ENCODE measurements around the gene HELZ. TPM values are rescaled to one million over a fixed set of nuclear protein-coding genes. Genes with fewer than 3 reads are reported as not detected.

Gene HELZ
- total RNA-seq, 1 experiment from 2014 or later: 40.5 TPM

DNA sequence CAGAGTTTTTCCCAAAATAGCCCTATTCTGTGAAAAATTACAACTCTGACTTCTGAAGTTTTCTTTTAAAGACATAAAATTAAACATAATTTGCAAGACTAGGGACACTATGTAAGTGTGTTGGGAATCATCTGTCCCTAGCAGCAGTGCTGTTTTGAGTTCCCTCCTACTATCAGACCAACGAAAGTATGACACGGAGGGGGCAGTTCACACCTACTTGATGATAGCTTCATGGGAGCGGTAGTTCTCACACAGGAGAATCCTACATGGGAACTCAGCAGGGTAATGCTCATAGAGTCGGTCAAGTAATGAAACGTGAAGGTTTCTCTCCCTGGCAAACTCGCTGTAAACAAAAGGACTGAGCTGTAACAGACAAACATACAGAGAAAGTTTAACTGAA is 96.6 kb downstream of the HELZ start:
- Histone ChIP-seq H3K9me2 (ENCODE audit: insufficient read depth) (no peaks in the 10 kb centered on the region), H3K4me2 (ENCODE audit: low read length) (no peak overlapping the region), H3K9ac (ENCODE audit: low read length) (no peak overlapping the region), H4K20me1 (ENCODE audit: insufficient read depth) (no peaks in the 10 kb centered on the region), H3K4me1 (ENCODE audit: control insufficient read depth in 1 of 2, insufficient read depth in 2 of 2, low read length in 2 of 2) (peaks cover 7 to 18% of the 10 kb centered on the region in 2 experiments), H3K9me3 (ENCODE audit: control insufficient read depth in 1 of 2, insufficient read depth in 1 of 2, low read depth in 1 of 2, low read length in 2 of 2) (no peaks in the 10 kb centered on the region), H3K79me2 (ENCODE audit: insufficient read depth, low read length) (no peaks in the 10 kb centered on the region), H3K4me3 (replicated peaks in 1 of 2; ENCODE audit: low read depth in 1 of 2, low read length in 2 of 2) (no peak overlapping the region), H3K27me3 (ENCODE audit: insufficient read depth, low read length) (no peaks in the 10 kb centered on the region), H2AFZ (ENCODE audit: low read depth, low read length, poor library complexity, severe bottlenecking) (no peak overlapping the region), H3K36me3 (ENCODE audit: control insufficient read depth in 1 of 2, insufficient read depth in 2 of 2, low read length in 2 of 2) (peaks cover 5 to 19% of the 10 kb centered on the region in 2 experiments; a peak in 2 of 4 replicates), H3K27ac (ENCODE audit: low read depth, low read length) (no peak overlapping the region)
- BruUV-seq (replicated peaks): no TSS peak
- RAD21 ChIA-PET (ENCODE audit: low non-redundant PET in 1 of 2, low total read pairs in 2 of 2, uncharacterized antibody in 2 of 2, unreplicated experiment in 2 of 2): no interaction called here
- ATAC-seq (no peak), DNase-seq (ENCODE audit: low read depth, low spot score) (no peak)
- CTCF ChIA-PET: interaction anchor here (1.1 to 1.6 kb wide), 3 partner anchors 9 to 16 kb away, joined by 3 to 5 read pairs (median 4); no protein-coding TSS in a partner anchor
- intact Hi-C loops (cut with micrococcal nuclease): no loop called here
- TF ChIP-seq POLR2A (IDR thresholded peaks at IDR 0.05; ENCODE audit: borderline replicate concordance, extremely low read depth, insufficient read depth, insufficient read length): no peak
- TF ChIP-seq JUND (IDR thresholded peaks at IDR 0.05): no peak
- no peak for TF ChIP-seq ZFX (IDR thresholded peaks at IDR 0.05)
- no peak for TF ChIP-seq YY1 (IDR thresholded peaks at IDR 0.05; ENCODE audit: extremely low read depth, insufficient replicate concordance, low read depth, low read length)
- TF ChIP-seq, protein P1, sequence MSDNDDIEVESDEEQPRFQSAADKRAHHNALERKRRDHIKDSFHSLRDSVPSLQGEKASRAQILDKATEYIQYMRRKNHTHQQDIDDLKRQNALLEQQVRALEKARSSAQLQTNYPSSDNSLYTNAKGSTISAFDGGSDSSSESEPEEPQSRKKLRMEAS (IDR thresholded peaks at IDR 0.05): no peak
- no peak for TF ChIP-seq CBX3 (IDR thresholded peaks at IDR 0.05; ENCODE audit: low read depth)
- no peak for TF ChIP-seq SIN3A (IDR thresholded peaks at IDR 0.05; ENCODE audit: low read depth)
- TF ChIP-seq ZNF274 (IDR thresholded peaks at IDR 0.05; ENCODE audit: low read depth, low read length): no peak
- TF ChIP-seq TCF7L2 (IDR thresholded peaks at IDR 0.05; ENCODE audit: borderline replicate concordance, extremely low read depth, insufficient read depth, insufficient read length): no peak
- POLR2A ChIA-PET: no interaction called here

DNA sequence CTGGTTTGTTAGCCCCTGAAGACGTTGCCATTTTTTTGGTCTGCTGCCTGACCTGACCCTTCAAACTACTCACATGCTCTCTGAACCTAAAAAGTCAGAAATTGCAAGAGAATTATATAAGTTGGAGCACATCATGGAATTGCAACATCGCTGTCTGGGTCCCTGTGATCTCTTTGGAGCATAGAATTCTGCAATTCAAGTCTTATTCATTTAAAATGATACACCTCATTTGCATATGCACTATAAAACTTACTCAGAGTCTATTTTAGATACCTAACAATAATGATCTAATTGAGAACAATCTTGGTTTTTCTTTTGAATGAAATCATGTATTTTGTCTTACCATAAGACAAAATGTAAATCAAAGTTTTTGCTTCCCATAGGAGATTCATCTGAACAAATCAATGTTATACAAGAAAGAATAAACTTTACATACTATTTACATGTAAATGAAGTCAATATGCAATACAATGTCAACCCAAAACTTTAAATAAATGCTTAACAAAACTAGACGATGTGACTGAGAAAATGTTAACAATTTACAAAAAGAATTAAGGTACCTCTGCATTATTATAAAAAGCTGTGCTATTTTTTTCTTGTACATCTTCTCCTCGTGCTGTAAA is 99.7 kb downstream of the HELZ start:
- intact Hi-C loops (cut with micrococcal nuclease): no loop called here
- BruUV-seq (replicated peaks): no TSS peak
- Histone ChIP-seq H3K4me2 (ENCODE audit: low read length) (no peak overlapping the region), H4K20me1 (ENCODE audit: insufficient read depth) (no peaks in the 10 kb centered on the region), H3K4me1 (ENCODE audit: control insufficient read depth in 1 of 2, insufficient read depth in 2 of 2, low read length in 2 of 2) (peaks cover 0 to 3% of the 10 kb centered on the region in 2 experiments; a peak in 1 of 4 replicates), H3K36me3 (ENCODE audit: control insufficient read depth in 1 of 2, insufficient read depth in 2 of 2, low read length in 2 of 2) (peaks cover 5 to 17% of the 10 kb centered on the region in 2 experiments; a peak in 2 of 4 replicates), H3K79me2 (ENCODE audit: insufficient read depth, low read length) (no peaks in the 10 kb centered on the region), H3K27me3 (ENCODE audit: insufficient read depth, low read length) (no peaks in the 10 kb centered on the region), H2AFZ (ENCODE audit: low read depth, low read length, poor library complexity, severe bottlenecking) (no peak overlapping the region), H3K9me2 (ENCODE audit: insufficient read depth) (no peaks in the 10 kb centered on the region), H3K9me3 (ENCODE audit: control insufficient read depth in 1 of 2, insufficient read depth in 1 of 2, low read depth in 1 of 2, low read length in 2 of 2) (no peaks in the 10 kb centered on the region), H3K9ac (ENCODE audit: low read length) (no peak overlapping the region), H3K4me3 (replicated peaks in 1 of 2; ENCODE audit: low read depth in 1 of 2, low read length in 2 of 2) (no peak overlapping the region), H3K27ac (ENCODE audit: low read depth, low read length) (no peak overlapping the region)
- TF ChIP-seq FOSL1 (IDR thresholded peaks at IDR 0.05; ENCODE audit: low read depth): no peak
- TF ChIP-seq, protein P2, sequence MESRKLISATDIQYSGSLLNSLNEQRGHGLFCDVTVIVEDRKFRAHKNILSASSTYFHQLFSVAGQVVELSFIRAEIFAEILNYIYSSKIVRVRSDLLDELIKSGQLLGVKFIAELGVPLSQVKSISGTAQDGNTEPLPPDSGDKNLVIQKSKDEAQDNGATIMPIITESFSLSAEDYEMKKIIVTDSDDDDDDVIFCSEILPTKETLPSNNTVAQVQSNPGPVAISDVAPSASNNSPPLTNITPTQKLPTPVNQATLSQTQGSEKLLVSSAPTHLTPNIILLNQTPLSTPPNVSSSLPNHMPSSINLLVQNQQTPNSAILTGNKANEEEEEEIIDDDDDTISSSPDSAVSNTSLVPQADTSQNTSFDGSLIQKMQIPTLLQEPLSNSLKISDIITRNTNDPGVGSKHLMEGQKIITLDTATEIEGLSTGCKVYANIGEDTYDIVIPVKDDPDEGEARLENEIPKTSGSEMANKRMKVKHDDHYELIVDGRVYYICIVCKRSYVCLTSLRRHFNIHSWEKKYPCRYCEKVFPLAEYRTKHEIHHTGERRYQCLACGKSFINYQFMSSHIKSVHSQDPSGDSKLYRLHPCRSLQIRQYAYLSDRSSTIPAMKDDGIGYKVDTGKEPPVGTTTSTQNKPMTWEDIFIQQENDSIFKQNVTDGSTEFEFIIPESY (IDR thresholded peaks at IDR 0.05; ENCODE audit: extremely low read depth, insufficient replicate concordance, low read length): no peak
- CTCF ChIA-PET: no interaction called here
- DNase-seq (ENCODE audit: low read depth, low spot score) (no peak), ATAC-seq (no peak)
- POLR2A ChIA-PET: no interaction called here
- RAD21 ChIA-PET (ENCODE audit: low non-redundant PET in 1 of 2, low total read pairs in 2 of 2, uncharacterized antibody in 2 of 2, unreplicated experiment in 2 of 2): no interaction called here
